HEK293 (cell line): Measurements from ENCODE around the gene KCNMA1.

ENCODE experiments used
- CTCF ChIA-PET: fragments of 350-600 bp; formaldehyde crosslinking; extraction: SDS; loops from one replicate; lab custom pipeline; 2021; ENCODE audit warnings: antibody characterized with exemption; lab: Yijun Ruan, JAX
- POLR2A ChIA-PET: fragments of 300-600 bp; formaldehyde crosslinking; extraction: SDS; loops from one replicate; lab custom pipeline; 2020; ENCODE audit warnings: antibody characterized with exemption, inconsistent platforms; lab: Yijun Ruan, JAX
- H3K27ac ChIP-seq: fragments of 200-500 bp; sonication (Bioruptor generic); 2 replicates; pipeline ENCODE4 v1.5.1; 2014; ENCODE audit warnings: low read depth, low read length, control low read depth, inconsistent platforms; ENCODE audit errors: extremely low read depth
- H3K36me3 ChIP-seq, 2 experiments: fragments of 200-500 bp in 1 of 2; sonication (Bioruptor generic) in 1 of 2; 1 replicate in 1 of 2; 2 replicates in 1 of 2; pipeline ENCODE4 v1.5.1; 2014 to 2017; ENCODE audit warnings: inconsistent platforms in 2 of 2, low read length in 2 of 2; ENCODE audit not compliant: control insufficient read depth in 2 of 2, insufficient read depth in 1 of 2
- H3K4me1 ChIP-seq: fragments of 200-500 bp; sonication (Bioruptor generic); 2 replicates; pipeline ENCODE4 v1.5.1; 2014; ENCODE audit warnings: mild to moderate bottlenecking, low read length, inconsistent platforms; ENCODE audit not compliant: control insufficient read depth, insufficient read depth
- H3K4me3 ChIP-seq: 2 replicates; pipeline ENCODE4 v1.5.1; 2011; ENCODE audit warnings: low read depth, mild to moderate bottlenecking, control low read depth, low read length, moderate library complexity
- H3K9me3 ChIP-seq: fragments of 200-500 bp; sonication (Bioruptor generic); 2 replicates; pipeline ENCODE4 v1.5.1; 2014; ENCODE audit warnings: low read depth, low read length, inconsistent platforms; ENCODE audit not compliant: control insufficient read depth, insufficient read depth
- EGR2 ChIP-seq: fragments of 450-650 bp; formaldehyde crosslinking; IDR thresholded peaks from 2 replicates; pipeline ENCODE4 v1.5.1; 2016; ENCODE audit warnings: low read depth, missing biosample characterization, missing genetic modification characterization
- ELK4 ChIP-seq: IDR thresholded peaks from 2 replicates; pipeline ENCODE4 v1.6.1; 2011; ENCODE audit warnings: mild to moderate bottlenecking, low read depth, low read length, borderline replicate concordance
- GLI4 ChIP-seq: fragments of 450-650 bp; formaldehyde crosslinking; IDR thresholded peaks from 2 replicates; pipeline ENCODE4 v1.5.1; 2016; ENCODE audit warnings: missing biosample characterization, missing genetic modification characterization
- IKZF3 ChIP-seq: fragments of 450-650 bp; IDR thresholded peaks from 2 replicates; pipeline ENCODE4 v1.5.0; 2018; ENCODE audit warnings: missing biosample characterization, mild to moderate bottlenecking, missing genetic modification characterization, moderate library complexity
- KLF1 ChIP-seq: fragments of 450-650 bp; formaldehyde crosslinking; IDR thresholded peaks from 2 replicates; pipeline ENCODE4 v1.5.1; 2016; ENCODE audit warnings: missing biosample characterization, missing genetic modification characterization
- KLF8 ChIP-seq: fragments of 450-650 bp; formaldehyde crosslinking; IDR thresholded peaks from 2 replicates; pipeline ENCODE4 v1.5.1; 2016; ENCODE audit warnings: missing biosample characterization, missing genetic modification characterization
- WT1 ChIP-seq: fragments of 450-650 bp; formaldehyde crosslinking; IDR thresholded peaks from 2 replicates; pipeline ENCODE4 v1.5.1; 2016; ENCODE audit warnings: missing biosample characterization, missing genetic modification characterization
- ZEB2 ChIP-seq: fragments of 450-650 bp; formaldehyde crosslinking; IDR thresholded peaks from 2 replicates; pipeline ENCODE4 v1.5.1; 2016; ENCODE audit warnings: missing biosample characterization, missing genetic modification characterization
- ZNF169 ChIP-seq: fragments of 450-650 bp; formaldehyde crosslinking; IDR thresholded peaks from 2 replicates; pipeline ENCODE4 v1.5.1; 2016; ENCODE audit warnings: missing biosample characterization, missing genetic modification characterization
- ZNF426 ChIP-seq: fragments of 450-650 bp; formaldehyde crosslinking; IDR thresholded peaks from 2 replicates; pipeline ENCODE4 v1.5.1; 2017; ENCODE audit warnings: missing biosample characterization, missing genetic modification characterization, mild to moderate bottlenecking, inconsistent platforms, moderate library complexity
- ZNF513 ChIP-seq: fragments of 450-650 bp; IDR thresholded peaks from 2 replicates; pipeline ENCODE4 v1.5.1; 2018; ENCODE audit warnings: missing biosample characterization, missing genetic modification characterization
- ZXDB ChIP-seq: fragments of 450-650 bp; formaldehyde crosslinking; IDR thresholded peaks from 2 replicates; pipeline ENCODE4 v1.5.1; 2016; ENCODE audit warnings: missing biosample characterization, missing genetic modification characterization
- TF ChIP-seq, protein P1 (sequence below): fragments of 450-650 bp; formaldehyde crosslinking; IDR thresholded peaks from 2 replicates; pipeline ENCODE4 v1.5.1; 2016; ENCODE audit warnings: missing biosample characterization, missing genetic modification characterization
- TF ChIP-seq, protein P2 (sequence below): fragments of 450-650 bp; formaldehyde crosslinking; IDR thresholded peaks from 2 replicates; pipeline ENCODE4 v1.5.1; 2016; ENCODE audit warnings: missing biosample characterization, missing genetic modification characterization
- TF ChIP-seq, protein P3 (sequence below): fragments of 450-650 bp; formaldehyde crosslinking; IDR thresholded peaks from 2 replicates; pipeline ENCODE4 v1.5.1; 2016; ENCODE audit warnings: missing biosample characterization, missing genetic modification characterization, borderline replicate concordance

Gene KCNMA1

DNA sequence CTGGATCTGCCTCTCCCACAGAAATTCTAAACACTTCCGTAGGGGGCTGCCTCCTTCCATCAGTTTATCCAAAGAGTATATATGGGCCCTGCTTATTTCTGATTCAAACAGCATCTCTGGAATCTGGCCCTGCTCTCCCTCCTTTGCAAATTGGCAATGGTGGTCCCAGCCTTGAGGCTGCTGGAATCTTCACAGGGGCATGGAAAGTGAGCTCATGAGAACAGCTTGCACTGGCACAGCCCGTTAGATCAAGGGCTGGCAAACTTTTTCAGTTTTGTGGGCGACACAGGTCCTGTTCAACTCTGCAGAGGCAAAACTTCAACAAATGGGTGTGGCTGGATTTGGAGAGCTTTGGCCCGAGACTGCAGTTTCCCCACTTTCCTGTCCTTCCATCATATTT lies 526.9 kb downstream of the KCNMA1 start (continued):
- no peak for TF ChIP-seq IKZF3 (tag by site-specific recombination)

DNA sequence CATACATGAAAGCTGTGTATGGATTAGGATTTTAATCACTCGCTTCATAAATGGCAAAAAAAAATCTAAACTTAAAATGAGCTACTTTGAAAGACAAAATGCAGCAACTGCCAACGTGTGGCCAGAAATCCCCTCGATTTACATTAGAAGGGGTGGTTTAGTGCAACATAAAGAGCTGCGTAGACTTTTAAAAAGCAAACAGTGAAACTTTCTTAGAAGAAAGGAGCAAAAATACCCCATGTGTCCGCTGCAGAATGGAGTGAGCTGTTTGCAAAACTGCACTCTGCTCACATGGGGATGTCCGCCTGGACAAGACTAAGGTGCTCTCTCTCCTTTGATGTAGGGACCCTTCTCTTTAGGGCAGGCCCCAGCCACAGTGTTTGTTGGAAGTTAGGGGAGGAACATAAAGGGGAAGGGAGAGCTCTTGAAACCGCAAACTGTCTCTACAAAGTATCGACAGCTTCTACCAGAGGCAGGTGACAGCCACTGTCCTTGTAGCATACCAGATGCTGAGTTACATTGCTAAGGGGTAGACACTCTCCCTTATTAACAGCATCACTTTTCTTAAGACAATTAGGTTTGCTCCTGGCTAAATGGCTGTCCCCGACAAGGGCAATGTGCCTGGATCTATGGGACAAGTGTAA lies 528.1 kb downstream of the KCNMA1 start:
- H3K9me3 ChIP-seq: no peaks in the 10 kb centered on the region
- H3K4me1 ChIP-seq: no peaks in the 10 kb centered on the region; the same call in 1 of the 2 replicates
- TF ChIP-seq, protein P1, sequence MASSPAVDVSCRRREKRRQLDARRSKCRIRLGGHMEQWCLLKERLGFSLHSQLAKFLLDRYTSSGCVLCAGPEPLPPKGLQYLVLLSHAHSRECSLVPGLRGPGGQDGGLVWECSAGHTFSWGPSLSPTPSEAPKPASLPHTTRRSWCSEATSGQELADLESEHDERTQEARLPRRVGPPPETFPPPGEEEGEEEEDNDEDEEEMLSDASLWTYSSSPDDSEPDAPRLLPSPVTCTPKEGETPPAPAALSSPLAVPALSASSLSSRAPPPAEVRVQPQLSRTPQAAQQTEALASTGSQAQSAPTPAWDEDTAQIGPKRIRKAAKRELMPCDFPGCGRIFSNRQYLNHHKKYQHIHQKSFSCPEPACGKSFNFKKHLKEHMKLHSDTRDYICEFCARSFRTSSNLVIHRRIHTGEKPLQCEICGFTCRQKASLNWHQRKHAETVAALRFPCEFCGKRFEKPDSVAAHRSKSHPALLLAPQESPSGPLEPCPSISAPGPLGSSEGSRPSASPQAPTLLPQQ (tag by site-specific recombination): no peak
- TF ChIP-seq, protein P2, sequence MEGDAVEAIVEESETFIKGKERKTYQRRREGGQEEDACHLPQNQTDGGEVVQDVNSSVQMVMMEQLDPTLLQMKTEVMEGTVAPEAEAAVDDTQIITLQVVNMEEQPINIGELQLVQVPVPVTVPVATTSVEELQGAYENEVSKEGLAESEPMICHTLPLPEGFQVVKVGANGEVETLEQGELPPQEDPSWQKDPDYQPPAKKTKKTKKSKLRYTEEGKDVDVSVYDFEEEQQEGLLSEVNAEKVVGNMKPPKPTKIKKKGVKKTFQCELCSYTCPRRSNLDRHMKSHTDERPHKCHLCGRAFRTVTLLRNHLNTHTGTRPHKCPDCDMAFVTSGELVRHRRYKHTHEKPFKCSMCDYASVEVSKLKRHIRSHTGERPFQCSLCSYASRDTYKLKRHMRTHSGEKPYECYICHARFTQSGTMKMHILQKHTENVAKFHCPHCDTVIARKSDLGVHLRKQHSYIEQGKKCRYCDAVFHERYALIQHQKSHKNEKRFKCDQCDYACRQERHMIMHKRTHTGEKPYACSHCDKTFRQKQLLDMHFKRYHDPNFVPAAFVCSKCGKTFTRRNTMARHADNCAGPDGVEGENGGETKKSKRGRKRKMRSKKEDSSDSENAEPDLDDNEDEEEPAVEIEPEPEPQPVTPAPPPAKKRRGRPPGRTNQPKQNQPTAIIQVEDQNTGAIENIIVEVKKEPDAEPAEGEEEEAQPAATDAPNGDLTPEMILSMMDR (tag by site-specific recombination): no peak
- TF ChIP-seq EGR2 (tag by site-specific recombination): no peak
- TF ChIP-seq KLF1 (tag by site-specific recombination): no peak
- no peak for TF ChIP-seq WT1 (tag by site-specific recombination)
- TF ChIP-seq ZNF513 (tag by site-specific recombination): no peak
- TF ChIP-seq KLF8: no peak
- no peak for TF ChIP-seq ZNF426 (tag by site-specific recombination)
- TF ChIP-seq GLI4 (tag by site-specific recombination): no peak
- no peak for TF ChIP-seq ZNF169 (tag by site-specific recombination)
- TF ChIP-seq, protein P3, sequence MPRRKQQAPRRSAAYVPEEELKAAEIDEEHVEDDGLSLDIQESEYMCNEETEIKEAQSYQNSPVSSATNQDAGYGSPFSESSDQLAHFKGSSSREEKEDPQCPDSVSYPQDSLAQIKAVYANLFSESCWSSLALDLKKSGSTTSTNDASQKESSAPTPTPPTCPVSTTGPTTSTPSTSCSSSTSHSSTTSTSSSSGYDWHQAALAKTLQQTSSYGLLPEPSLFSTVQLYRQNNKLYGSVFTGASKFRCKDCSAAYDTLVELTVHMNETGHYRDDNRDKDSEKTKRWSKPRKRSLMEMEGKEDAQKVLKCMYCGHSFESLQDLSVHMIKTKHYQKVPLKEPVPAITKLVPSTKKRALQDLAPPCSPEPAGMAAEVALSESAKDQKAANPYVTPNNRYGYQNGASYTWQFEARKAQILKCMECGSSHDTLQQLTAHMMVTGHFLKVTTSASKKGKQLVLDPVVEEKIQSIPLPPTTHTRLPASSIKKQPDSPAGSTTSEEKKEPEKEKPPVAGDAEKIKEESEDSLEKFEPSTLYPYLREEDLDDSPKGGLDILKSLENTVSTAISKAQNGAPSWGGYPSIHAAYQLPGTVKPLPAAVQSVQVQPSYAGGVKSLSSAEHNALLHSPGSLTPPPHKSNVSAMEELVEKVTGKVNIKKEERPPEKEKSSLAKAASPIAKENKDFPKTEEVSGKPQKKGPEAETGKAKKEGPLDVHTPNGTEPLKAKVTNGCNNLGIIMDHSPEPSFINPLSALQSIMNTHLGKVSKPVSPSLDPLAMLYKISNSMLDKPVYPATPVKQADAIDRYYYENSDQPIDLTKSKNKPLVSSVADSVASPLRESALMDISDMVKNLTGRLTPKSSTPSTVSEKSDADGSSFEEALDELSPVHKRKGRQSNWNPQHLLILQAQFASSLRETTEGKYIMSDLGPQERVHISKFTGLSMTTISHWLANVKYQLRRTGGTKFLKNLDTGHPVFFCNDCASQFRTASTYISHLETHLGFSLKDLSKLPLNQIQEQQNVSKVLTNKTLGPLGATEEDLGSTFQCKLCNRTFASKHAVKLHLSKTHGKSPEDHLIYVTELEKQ (tag by site-specific recombination): no peak
- POLR2A ChIA-PET: no interaction called here
- H3K36me3 ChIP-seq: no peaks in the 10 kb centered on the region
- H3K4me3 ChIP-seq: no peak overlapping the region
- H3K27ac ChIP-seq: no peak overlapping the region
- CTCF ChIA-PET: interaction anchor here (0.5 to 1.7 kb wide), 5 partner anchors 51 to 1986 kb away, joined by 3 to 7 read pairs (median 3); no protein-coding TSS in a partner anchor

GRCh38 chr10:77106676-77107075 lies 530.9 kb downstream of the KCNMA1 start:
- ChIA-PET POLR2A (no interaction called here), CTCF (interaction anchor here (0.5 to 1.0 kb wide), 3 partner anchors 122 to 1703 kb away, joined by 3 to 4 read pairs (median 3); no protein-coding TSS in a partner anchor)
- Histone ChIP-seq H3K27ac (no peak overlapping the region), H3K4me1 (no peaks in the 10 kb centered on the region; the same call in 1 of the 2 replicates), H3K9me3 (no peaks in the 10 kb centered on the region), H3K4me3 (no peak overlapping the region), H3K36me3 (no peaks in the 10 kb centered on the region)
- no peak for TF ChIP-seq ZEB2 (tag by site-specific recombination)
- TF ChIP-seq ZXDB: no peak
- TF ChIP-seq ELK4: no peak
